ENCODE results near the gene RPS15. TPM values are rescaled to one million over a fixed set of nuclear protein-coding genes. Genes with fewer than 3 reads are reported as not detected.

RPS15 gene
- total and polyA plus RNA-seq, 2 of the 13 experiments (the other 11 are each of a cell fraction or from before 2014, with no cell fraction given) = 695 to 1,411 TPM

DNA sequence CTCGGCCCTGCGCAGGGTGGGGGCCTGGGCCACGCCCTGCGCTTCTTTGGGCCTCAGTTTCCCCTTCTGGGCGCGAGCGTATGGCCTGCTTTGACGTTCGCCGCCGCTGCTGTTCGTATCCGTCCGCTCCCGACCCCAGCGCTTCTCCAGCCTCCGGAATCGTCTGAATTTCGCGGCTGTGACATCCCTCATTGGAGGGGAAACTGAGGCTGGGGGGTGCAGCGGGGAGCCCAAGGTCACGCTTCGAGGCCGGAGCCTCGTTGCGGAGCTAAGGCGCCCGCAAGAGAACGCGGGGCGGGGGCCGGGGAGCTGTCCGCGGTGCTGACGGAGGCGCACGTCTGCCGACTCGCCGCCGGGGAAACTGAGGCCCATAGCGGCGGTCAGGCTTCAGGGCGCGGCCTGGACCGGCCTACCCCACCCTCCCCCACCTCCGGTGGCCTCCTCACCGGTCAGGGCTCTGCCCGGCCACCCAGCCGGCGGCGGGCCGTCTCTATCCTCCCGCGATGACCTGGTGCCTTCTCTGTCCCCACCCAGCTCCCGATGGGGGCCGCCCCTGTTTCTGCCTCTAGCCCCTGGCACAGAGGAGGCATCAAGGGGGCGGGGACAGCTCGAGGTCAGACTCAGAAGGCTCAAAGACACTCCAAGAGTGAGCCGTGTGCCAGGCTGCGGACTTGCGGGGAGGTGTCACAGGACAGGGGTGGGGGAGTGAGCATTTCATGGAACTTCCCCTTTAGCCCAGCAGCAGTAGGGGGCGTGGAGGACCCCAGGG lies 8.7 kb downstream of the RPS15 start (continued):
- TF ChIP-seq ZNF567 (CRISPR knock-in tag; IDR thresholded peaks at IDR 0.05; ENCODE audit: borderline replicate concordance) = no peak
- no peak for TF ChIP-seq HMG20A (CRISPR knock-in tag; IDR thresholded peaks at IDR 0.05; ENCODE audit: borderline replicate concordance)
- TF ChIP-seq ZNF207 (IDR thresholded peaks at IDR 0.05; ENCODE audit: borderline replicate concordance) = no peak
- TF ChIP-seq, protein P1, sequence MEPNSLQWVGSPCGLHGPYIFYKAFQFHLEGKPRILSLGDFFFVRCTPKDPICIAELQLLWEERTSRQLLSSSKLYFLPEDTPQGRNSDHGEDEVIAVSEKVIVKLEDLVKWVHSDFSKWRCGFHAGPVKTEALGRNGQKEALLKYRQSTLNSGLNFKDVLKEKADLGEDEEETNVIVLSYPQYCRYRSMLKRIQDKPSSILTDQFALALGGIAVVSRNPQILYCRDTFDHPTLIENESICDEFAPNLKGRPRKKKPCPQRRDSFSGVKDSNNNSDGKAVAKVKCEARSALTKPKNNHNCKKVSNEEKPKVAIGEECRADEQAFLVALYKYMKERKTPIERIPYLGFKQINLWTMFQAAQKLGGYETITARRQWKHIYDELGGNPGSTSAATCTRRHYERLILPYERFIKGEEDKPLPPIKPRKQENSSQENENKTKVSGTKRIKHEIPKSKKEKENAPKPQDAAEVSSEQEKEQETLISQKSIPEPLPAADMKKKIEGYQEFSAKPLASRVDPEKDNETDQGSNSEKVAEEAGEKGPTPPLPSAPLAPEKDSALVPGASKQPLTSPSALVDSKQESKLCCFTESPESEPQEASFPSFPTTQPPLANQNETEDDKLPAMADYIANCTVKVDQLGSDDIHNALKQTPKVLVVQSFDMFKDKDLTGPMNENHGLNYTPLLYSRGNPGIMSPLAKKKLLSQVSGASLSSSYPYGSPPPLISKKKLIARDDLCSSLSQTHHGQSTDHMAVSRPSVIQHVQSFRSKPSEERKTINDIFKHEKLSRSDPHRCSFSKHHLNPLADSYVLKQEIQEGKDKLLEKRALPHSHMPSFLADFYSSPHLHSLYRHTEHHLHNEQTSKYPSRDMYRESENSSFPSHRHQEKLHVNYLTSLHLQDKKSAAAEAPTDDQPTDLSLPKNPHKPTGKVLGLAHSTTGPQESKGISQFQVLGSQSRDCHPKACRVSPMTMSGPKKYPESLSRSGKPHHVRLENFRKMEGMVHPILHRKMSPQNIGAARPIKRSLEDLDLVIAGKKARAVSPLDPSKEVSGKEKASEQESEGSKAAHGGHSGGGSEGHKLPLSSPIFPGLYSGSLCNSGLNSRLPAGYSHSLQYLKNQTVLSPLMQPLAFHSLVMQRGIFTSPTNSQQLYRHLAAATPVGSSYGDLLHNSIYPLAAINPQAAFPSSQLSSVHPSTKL (CRISPR knock-in tag; IDR thresholded peaks at IDR 0.05) = 0 out of 2 replicates have a peak, but pooled peaks have one; percentile 18
- TF ChIP-seq KLF16 (CRISPR knock-in tag; IDR thresholded peaks at IDR 0.05) = no peak; a peak in 1 of 4 replicates
- TF ChIP-seq ATF7-NPFF (CRISPR knock-in tag; IDR thresholded peaks at IDR 0.05; ENCODE audit: low read depth) = no peak; the same call in 1 of the 2 replicates
- TF ChIP-seq IRF2 (CRISPR knock-in tag; IDR thresholded peaks at IDR 0.05) = no peak
- TF ChIP-seq YEATS4 (CRISPR knock-in tag; IDR thresholded peaks at IDR 0.05; ENCODE audit: borderline replicate concordance) = no peak
- TF ChIP-seq, protein P2, sequence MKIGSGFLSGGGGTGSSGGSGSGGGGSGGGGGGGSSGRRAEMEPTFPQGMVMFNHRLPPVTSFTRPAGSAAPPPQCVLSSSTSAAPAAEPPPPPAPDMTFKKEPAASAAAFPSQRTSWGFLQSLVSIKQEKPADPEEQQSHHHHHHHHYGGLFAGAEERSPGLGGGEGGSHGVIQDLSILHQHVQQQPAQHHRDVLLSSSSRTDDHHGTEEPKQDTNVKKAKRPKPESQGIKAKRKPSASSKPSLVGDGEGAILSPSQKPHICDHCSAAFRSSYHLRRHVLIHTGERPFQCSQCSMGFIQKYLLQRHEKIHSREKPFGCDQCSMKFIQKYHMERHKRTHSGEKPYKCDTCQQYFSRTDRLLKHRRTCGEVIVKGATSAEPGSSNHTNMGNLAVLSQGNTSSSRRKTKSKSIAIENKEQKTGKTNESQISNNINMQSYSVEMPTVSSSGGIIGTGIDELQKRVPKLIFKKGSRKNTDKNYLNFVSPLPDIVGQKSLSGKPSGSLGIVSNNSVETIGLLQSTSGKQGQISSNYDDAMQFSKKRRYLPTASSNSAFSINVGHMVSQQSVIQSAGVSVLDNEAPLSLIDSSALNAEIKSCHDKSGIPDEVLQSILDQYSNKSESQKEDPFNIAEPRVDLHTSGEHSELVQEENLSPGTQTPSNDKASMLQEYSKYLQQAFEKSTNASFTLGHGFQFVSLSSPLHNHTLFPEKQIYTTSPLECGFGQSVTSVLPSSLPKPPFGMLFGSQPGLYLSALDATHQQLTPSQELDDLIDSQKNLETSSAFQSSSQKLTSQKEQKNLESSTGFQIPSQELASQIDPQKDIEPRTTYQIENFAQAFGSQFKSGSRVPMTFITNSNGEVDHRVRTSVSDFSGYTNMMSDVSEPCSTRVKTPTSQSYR (CRISPR knock-in tag; IDR thresholded peaks at IDR 0.05; ENCODE audit: borderline replicate concordance) = 0 out of 2 replicates have a peak, but pooled peaks have one; percentile 23
- TF ChIP-seq RFX5 (IDR thresholded peaks at IDR 0.05; ENCODE audit: low read depth, low read length) = no peak
- TF ChIP-seq TGIF2 (CRISPR knock-in tag; IDR thresholded peaks at IDR 0.05) = no peak
- no peak for TF ChIP-seq KLF15 (CRISPR knock-in tag; IDR thresholded peaks at IDR 0.05; ENCODE audit: borderline replicate concordance)
- no peak for TF ChIP-seq TARDBP (CRISPR knock-in tag; IDR thresholded peaks at IDR 0.05)
- TF ChIP-seq HIVEP1 (CRISPR knock-in tag; IDR thresholded peaks at IDR 0.05) = 0 out of 2 replicates have a peak, but pooled peaks have one; percentile 18
- TF ChIP-seq ZNF703 (CRISPR knock-in tag; IDR thresholded peaks at IDR 0.05; ENCODE audit: borderline replicate concordance) = no peak
- TF ChIP-seq, protein P3, sequence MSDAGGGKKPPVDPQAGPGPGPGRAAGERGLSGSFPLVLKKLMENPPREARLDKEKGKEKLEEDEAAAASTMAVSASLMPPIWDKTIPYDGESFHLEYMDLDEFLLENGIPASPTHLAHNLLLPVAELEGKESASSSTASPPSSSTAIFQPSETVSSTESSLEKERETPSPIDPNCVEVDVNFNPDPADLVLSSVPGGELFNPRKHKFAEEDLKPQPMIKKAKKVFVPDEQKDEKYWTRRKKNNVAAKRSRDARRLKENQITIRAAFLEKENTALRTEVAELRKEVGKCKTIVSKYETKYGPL (CRISPR knock-in tag; IDR thresholded peaks at IDR 0.05) = no peak
- TF ChIP-seq ZNF329 (CRISPR knock-in tag; IDR thresholded peaks at IDR 0.05; ENCODE audit: low read depth) = no peak
- no peak for TF ChIP-seq ZNF674 (CRISPR knock-in tag; IDR thresholded peaks at IDR 0.05; ENCODE audit: low read depth)
- TF ChIP-seq, protein P4, sequence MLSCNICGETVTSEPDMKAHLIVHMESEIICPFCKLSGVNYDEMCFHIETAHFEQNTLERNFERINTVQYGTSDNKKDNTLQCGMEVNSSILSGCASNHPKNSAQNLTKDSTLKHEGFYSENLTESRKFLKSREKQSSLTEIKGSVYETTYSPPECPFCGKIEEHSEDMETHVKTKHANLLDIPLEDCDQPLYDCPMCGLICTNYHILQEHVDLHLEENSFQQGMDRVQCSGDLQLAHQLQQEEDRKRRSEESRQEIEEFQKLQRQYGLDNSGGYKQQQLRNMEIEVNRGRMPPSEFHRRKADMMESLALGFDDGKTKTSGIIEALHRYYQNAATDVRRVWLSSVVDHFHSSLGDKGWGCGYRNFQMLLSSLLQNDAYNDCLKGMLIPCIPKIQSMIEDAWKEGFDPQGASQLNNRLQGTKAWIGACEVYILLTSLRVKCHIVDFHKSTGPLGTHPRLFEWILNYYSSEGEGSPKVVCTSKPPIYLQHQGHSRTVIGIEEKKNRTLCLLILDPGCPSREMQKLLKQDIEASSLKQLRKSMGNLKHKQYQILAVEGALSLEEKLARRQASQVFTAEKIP (CRISPR knock-in tag; IDR thresholded peaks at IDR 0.05; ENCODE audit: borderline replicate concordance) = no peak
